HG03571 (cell line): ENCODE data around the gene USP50.
"Not testable (repeated sequence)": the region's sequence is repeated elsewhere in the genome, so short reads cannot be mapped to it uniquely, and the experiment has no call there.

Experiments used
- ATAC-seq: cut with Tn5 transposase; IDR thresholded peaks from one replicate; pipeline ENCODE4 v1.9.1; 2021; ENCODE audit not compliant: unreplicated experiment

The USP50 gene

DNA sequence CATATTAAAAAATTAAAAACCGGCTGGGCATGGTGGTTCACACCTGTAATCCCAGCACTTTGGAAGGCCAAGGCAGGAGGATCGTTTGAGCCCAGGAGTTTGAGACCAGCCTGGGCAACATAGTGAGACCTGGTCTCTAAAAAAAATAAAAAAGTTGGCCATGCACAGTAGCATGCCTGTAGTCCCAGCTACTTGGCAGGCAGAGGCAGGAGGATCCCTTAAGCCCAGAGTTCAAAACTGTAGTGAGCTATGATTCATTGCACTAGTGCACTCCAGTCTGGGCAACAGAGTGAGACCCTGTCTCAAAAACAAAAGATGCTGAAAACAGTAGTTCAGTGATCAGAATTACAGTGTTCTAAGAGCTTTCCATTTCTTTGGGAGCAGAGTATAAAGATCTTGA lies 40.8 kb downstream of the USP50 start:
- not testable (repeated sequence) for ATAC-seq

DNA sequence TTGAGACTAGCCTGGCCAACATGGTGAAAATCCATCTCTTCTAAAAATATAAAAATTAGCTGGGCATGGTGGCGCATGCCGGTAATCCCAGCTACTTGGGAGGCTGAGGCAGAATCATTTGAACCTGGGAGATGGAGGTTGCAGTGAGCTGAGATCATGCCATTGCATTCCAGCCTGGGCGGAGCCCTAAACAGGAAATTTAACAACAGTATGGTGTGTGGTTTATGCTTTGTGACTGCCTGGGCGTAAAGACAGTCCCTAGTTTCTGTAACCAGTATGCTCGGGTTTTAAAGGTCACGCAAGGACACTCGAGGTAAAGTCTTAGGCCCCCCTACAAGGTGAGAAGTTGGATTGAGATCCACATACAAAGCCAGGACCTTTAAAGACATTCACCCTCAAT lies 43.3 kb downstream of the USP50 start:
- ATAC-seq, result no peak

DNA sequence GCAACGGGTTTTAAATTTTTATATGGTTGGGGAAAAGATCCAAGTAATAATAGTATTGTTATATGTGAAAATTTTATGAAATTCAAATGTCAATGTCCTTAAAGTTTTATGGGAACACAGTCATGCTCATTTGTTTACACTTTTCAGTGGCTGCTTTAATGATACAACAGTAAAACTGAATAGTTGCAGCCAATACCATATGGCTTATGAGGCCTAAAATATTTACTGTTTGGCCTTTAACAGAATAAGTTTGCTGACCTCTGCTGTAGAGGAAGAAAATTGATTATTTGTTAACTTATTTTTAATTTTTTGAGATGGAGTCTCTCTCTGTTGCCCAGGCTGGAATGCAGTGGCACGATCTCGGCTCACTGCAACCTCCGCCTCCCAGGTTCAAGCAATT lies 44.7 kb downstream of the USP50 start:
- no peak for ATAC-seq

DNA sequence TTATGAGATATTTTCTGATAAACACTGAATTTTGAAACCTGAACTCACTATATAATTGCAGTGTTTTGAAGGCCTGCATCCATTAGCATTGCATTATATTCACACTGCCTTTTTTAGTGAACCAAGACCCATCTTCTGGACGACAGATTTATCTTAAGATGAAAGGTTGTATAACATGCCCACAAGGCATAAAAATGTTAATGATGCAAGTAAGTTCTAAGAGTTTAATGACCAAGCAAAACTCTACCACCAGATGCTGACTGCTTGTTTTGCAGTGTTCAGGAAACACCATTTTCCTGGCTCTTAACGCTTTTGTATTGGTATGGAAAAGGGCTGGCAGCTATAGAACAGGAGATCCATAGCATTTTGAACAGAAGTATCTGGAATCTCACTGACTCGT lies 46.1 kb downstream of the USP50 start:
- no peak for ATAC-seq

DNA sequence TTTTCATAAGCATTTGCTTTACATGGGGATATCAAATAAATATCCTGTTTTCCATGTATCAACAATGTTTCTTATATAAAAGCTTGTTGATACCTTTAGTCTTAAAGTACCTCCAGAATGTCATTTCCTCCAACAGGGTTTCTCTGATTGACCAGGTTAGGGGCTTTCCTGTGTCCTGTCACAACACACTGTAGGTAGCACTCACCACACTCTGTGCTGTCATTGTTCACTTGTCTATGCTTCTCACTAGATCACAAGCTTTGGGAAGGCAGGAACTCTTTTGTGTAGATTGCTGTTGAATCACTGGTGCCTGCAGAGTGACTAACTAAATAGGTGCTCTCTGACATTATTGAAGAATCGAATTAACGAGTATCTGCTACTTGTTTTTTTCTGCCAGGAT lies 49.8 kb downstream of the USP50 start:
- no peak for ATAC-seq

DNA sequence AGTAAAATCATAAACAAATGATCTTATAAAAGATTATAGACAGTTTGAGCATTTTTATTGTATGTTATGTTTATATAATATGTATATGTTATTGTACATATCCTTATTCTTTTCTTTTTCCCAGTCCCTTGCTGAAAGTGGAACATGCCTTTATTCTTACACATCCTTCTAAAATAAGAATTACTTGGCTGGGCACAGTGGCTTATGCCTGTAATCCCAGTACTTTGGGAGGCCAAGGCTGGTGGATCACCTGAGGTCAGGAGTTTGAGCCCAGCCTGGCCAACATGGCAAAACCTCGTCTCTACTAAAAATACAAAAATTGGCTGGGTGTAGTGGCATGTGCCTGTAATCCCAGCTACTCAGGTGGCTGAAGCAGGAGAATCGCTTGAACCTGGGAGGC lies 51.9 kb downstream of the USP50 start:
- ATAC-seq, result not testable (repeated sequence)

DNA sequence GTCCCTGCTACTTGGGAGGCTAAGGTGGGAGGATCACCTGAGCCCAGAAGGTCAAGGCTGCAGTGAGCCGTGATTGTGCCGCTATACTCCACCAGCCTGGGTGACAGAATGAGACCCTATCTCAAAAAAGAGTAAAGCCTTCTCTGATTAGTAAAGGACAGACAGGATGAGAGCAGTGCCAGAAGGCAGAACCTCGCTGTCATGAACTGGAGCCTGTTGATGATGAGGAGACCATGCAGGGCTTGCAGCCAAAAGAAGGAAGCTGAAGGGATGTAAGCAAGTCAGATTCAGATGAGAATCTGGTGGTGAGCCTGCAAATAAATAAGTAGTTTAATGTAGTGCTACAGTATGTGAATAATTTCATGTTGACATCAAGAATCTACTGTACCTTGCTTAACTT lies 52.8 kb downstream of the USP50 start:
- no peak for ATAC-seq

DNA sequence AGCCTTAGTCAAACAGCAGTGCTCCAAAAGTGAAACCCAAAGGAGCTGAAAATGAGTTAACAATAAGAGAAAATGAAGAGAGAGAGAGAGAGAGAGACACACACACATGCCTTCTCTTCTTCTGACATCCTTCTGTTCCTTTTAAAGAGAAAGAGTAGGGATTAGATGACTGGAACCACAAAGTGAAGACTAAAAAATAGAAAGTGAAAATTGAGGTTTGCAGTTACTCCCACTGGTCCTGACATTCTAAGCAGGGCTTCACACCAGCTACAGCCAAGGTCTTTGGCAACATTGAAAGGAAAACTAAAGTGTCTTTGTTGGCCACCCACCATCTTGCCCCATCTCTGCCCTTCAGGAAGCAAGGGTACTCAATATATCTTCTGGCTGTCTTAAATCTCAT lies 59.2 kb downstream of the USP50 start:
- no peak for ATAC-seq

DNA sequence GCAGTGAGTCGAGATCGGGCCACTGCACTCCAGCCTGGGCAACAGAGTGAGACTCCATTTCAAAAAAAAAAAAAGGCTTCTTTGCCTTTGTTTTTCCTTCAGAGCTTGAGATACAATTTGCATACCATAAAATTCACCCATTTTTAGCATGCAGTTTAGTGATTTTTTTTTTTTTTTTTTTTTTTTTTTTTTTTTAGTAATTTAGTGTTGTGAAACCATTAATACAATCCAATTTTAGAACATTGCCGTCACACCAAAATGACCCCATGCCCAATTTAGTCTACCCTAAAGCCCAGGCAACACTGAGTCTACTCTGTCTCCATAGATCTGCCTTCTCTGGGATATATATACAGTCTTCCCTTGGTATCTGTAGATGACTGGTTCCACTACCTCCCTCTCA lies 61.1 kb downstream of the USP50 start:
- ATAC-seq, result no peak

DNA sequence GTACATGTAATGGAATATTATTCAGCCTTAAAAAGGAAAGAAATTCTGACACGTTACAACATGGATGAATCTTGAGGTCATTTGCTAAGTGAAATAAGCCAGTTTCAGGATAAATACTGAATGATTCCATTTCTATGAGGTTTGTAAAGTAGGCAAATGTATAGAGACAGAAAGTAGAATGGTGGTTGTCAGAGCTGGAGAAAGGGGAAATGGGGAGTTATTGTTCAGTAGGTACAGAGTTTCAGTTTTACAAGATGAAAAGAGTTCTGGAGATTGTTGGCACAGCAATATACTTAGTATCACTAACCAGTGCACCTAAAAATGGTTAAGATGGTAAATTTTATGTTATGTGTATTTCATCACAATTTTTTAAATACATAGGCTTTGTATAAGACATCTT lies 61.7 kb downstream of the USP50 start:
- ATAC-seq, result peak; percentile 68

DNA sequence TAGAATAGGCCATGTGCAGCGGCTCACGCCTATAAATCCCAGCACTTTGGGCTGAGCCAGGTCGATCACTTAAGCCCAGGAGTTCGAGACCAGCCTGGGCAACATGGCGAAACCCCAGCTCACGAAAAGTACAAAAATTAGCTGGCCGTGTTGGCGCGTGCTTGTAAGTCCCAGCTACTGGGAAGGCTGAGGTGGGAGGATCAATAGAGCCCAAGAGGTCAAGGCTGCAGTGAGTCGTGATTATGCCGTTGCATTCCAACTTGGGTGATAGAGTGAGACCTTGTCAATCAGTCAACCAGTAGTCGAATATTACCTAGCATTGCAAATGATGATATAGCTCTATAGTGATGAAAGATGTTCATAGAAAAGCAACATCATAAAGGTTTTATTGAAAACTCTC lies 70.3 kb downstream of the USP50 start:
- ATAC-seq, result no peak

DNA sequence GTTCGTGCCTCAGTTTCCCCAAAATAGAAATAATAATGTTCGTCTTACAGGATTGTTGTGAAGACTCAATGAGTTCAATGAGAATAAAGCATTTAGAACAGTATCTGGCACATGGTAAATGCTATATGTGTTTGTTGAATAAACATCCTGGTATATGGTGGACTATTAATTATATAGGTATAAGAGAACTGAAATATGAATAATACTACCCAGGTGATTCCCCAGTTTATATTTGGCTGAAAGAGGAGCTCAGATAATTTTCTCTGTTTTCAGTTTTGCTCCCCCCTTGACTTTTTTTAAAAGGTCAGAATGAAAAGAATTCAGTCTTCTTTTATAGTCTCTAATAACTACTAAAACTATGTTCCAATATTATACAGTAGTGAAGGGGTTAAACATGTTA lies 75.4 kb downstream of the USP50 start:
- ATAC-seq, result no peak

DNA sequence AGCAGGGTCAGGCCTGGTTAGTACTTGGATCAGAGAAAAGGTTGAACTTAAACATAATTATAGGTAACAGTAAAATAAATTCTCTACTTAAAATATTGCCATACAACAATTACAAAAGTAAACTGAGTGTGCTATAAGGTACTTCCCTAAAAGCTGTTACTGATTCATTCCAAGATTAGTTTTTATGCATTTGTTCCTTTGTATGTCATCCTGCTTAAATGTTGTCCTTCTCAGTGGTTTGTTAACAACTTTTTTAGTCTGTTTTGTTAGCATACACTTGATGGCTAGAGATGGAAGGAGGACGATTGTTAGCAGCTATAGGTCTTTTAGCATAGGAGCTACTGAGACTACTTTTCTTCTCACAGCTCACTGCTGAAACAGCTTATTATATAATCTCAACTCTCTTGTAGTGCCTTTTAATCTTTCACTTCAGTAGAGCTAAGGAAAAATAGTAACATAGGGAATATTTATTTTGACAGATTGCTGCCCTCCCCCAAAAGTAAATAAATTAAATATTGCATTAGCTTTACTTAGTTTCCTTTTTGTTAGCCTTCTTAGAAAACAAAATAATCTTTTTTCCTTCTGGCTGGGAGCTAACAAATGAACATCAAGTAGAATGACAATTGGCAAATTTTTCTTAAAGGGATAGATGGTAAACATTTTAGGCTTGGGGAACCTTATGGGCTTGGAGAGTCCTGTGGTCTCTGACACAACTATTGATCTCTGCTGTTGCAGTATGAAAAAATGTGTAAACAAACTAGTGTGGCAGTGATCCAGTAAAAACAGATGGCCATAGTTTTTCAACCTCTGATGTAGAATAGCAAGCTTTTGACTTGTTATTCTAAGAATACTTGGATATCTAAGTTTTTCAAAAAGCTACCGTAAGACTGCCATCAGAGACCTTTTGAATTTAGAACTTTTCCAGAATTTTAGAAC lies 82.8 kb downstream of the USP50 start:
- ATAC-seq, result no peak

DNA sequence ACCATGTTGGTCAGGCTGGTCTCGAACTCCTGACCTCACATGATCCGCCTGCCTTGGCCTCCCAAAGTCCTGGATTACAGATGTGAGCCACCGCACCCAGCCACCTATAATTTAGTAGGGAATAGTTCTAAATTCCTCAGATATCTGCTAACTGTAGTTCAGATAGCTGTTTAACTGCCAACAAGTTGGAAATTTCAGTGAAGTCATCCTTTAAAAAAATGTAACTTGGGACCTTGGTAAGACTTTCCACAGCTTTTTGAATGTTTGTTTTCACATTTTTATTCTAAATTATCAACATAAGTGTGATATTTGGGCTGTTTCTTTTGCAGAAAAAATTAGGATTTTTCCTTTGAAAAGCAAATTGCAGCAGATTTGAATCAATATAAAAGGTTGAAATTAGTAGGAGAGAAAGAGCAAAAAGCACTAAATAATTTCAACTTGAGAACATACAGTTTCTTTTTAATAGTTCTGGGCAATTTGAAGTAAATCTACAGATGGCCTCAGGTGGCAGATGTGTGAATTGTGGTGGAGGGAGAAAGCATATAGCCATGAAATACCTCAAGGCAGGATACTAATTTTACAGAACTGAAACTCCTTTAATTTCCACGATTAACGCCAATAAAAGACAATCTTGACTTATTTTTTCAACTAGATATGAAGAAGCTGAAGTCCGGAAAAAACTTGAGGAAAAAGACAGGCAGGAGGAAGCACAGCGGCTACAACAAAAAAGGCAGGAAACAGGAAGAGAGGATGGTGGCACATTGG lies 87.9 kb downstream of the USP50 start:
- no peak for ATAC-seq

DNA sequence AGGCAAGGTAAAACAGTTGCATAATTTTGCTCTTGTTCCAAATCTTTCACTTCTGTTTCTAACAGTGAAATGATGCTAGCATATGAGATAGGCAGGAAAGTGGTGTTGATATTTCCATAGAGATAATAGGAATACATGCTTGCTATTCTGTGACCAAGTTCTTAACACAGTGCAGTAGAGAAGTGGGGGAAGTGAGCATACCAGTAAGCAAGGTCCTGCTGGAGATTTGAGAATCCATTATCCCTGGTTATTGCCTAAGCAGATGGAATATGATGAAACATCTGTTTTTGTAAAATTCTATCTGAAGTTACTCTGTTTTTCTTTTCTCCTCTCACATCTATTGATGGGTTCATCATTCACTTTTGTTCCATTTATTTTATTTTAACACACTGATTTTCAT lies 93.5 kb downstream of the USP50 start:
- no peak for ATAC-seq
